GM19468 (cell line): Measurements from ENCODE around the gene EVI5L.
"Not testable (repeated sequence)": the region's sequence is repeated elsewhere in the genome, so short reads cannot be mapped to it uniquely, and the experiment has no call there.

ENCODE experiments used
- ATAC-seq: cut with Tn5 transposase; IDR thresholded peaks from one replicate; pipeline ENCODE4 v1.9.1; 2021; ENCODE audit warnings: mild to moderate bottlenecking, moderate library complexity, moderate number of reproducible peaks; ENCODE audit not compliant: unreplicated experiment; ENCODE audit errors: extremely low read depth

EVI5L gene

GRCh38 chr19:7858109-7858770, 28.2 kb downstream of the EVI5L start:
- no peak for ATAC-seq

GRCh38 chr19:7859087-7859486, 29.1 kb downstream of the EVI5L start:
- ATAC-seq = not testable (repeated sequence)

DNA sequence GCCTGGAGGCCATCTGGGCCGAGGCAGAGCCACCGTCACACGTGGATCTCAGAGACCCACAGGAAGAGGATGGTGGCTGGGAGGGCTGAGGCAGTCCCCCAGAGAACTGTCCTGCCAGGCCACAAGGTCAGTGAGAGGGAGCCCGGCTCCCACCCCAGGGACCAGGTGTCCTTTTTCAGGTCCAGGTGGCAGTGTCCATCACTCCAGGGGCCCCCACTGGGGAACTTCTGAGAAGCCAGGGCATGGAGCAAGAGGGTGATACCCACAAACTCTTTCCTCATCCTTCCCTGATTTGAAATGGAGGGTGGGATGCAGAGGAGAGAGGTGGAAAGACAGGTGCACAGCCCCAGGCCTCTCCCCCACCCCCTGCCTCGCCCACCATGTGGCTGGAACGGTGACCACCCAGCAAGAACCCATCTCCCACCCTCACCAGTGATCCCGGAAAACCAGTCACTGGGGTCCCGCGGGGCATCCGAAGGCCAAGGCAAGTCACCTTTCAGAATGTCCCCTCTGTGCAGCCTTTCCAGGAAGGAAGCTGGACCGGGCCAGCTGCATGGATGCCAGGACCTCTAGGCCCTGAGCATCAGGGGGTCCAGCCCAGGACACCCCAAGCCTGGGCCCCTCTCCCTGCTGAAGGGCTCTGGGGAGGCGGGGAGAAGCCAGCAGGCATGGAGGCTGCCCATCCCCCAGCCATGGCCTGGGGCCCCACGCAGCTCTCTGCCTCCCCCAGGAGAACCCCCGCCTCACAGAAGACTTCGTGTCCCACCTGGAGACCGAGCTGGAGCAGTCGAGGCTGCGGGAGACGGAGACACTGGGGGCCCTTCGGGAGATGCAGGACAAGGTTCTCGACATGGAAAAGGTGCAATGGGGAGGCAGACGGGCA, 30.1 kb downstream of the EVI5L start:
- no peak for ATAC-seq

- no peak for ATAC-seq
Observed at GRCh38 chr19:7860714-7861618, 30.9 kb downstream of the EVI5L start.

DNA sequence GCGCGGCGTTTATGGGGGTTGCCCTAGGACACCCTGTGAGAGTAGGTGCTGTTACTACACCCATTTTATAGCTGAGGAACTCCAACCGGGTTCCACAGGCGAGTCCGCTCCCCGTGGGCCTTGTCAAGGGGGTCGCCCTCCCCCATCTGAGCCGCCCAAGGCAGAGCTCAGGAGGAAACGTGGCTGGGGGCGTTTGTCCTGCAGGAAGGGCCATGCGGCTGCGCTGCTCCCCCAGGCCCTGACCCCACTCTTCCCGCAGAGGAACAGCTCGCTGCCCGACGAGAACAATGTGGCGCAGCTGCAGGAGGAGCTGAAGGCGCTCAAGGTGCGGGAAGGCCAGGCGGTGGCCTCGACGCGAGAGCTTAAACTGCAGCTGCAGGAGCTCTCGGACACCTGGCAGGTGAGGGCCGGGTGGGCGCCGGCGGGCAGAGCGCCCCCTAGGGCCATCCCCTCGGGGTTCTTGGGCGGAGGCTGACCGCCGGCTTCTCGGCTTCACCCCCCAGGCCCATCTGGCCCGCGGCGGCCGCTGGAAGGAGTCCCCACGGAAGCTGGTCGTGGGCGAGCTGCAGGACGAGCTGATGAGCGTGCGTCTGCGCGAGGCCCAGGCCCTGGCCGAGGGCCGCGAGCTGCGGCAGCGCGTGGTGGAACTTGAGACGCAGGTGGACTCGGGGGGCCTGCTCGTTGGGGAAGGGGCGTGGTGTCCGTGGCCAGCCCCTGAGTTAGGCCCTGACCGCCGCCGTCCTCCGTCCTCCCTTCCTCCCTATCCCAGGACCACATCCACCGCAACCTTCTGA, 31.8 kb downstream of the EVI5L start:
- ATAC-seq = no peak

DNA sequence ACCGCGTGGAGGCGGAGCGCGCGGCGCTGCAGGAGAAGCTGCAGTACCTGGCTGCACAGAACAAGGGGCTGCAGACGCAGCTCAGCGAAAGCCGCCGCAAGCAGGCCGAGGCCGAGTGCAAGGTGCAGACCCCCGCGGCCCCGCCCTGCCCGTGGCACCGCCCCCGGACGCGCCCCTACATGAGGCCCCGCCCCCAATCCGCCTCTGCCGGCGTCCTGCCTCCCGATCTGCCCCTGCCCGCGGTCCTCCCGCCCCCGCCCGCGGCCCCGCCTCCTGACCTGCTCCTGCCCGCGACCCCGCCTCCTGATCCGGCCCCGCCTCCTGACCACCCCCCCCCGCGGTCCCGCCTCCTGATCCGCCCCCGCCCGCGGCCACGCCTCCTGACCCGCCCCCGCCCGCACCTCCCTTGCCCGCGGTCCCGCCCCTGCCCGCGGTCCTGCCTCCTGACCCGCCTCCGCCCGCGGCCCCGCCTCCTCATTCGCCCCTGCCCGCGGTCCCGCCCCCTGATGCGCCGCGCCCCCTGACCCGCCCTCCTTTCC, 32.5 kb downstream of the EVI5L start:
- ATAC-seq = no peak

DNA sequence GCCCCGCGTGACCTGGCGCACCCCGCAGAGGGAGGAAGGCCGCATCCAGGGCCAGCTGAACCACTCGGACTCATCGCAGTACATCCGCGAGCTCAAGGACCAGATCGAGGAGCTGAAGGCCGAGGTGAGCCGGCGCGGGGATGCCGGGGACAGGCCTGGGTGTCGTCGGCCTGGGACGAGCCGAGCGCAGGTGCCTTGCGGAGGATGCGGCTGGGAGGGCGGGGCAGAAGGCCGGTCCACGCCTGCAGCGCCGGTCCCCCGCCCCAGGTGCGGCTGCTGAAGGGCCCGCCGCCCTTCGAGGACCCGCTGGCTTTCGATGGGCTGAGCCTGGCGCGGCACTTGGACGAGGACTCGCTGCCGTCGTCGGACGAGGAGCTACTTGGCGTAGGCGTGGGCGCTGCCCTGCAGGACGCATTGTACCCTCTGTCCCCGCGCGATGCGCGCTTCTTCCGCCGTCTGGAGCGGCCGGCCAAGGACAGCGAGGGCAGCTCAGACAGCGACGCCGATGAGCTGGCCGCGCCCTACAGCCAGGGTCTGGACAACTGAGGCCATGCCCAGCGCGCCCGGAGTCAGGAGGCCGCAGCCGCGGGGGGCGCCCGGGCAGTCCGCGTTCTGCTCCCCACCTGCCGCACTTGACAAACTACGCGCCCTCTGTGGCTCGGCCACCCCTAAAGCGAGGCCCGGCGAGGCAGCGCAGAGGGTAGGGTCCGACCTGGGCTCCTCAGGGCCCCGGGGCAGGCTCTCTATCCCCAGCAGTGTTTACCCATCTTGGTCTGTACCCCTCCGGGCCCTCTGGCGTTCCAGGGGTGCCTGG, 33.3 kb downstream of the EVI5L start:
- no peak for ATAC-seq

DNA sequence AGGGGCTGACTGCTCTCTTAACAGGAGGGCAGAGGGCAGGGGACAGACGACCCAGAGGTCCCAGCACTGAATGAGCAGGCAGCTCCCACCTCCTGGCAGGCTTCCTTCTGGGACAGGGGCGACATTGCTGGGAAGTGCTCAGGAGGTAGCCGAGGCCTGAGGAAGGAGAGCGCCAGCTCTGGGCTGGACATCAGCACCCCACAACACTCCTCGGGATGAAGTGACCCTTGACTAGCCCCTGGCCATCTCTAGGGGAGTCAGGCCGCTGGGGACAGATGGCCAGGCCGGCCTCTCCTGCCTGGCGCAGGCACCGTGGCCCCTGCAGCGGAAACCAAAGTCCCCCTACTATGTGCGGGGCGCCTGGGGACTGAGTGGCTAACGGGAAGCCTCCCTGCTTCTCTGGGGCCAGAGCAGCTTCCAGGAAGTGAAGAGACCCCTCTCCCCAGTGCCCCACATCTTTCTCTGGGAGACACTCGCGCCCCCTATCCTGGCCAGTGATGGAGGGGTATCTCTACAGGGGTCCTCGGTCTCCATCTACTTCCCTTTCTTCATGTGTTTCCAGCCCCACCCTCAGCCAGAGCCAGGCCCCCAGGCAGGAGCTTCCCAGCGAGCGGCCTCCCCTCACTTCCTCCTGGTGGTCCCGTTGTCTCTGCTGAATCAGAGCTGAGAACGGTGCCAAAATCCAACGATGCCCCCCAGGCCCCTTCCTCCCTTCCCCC, 34.1 kb downstream of the EVI5L start:
- ATAC-seq = no peak

GRCh38 chr19:7864690-7865074, 34.7 kb downstream of the EVI5L start:
- no peak for ATAC-seq

DNA sequence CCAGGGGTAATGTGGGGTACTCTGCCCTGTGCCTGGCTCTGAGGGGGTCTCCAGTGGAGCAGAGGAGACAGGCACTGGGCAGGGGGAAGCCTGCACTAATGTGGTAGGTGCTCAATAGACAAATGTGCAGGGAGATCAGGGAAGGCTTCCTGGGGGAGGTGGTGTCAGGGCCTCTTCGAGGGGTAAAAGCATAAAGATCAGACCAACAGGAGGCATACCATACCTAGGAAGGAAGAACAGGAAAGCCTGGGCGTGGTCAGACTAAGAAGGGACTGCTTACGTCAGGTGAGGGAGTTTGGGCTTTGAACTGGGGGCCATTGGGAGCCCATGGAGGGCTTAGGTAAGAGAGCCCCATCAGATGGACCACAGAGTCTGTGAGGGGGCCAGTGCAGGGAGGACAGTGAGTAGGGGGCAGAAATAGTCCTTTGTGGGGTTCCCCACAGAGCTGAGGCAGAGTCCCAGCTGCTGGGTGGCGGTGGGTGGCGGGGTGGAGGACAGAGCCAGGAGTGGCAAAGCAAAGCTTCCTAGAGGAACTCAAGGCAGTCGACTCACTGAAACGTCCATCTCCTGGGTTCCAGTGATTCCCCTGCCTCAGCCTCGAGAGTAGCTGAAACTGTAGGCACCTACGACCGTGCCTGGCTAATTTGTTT, 35.4 kb downstream of the EVI5L start:
- ATAC-seq = no peak

GRCh38 chr19:7866399-7867091, 36.5 kb downstream of the EVI5L start:
- ATAC-seq = no peak

- no peak for ATAC-seq
Observed at GRCh38 chr19:7867092-7867844, 37.2 kb downstream of the EVI5L start.

- ATAC-seq = no peak
Observed at GRCh38 chr19:7868326-7868670, 38.3 kb downstream of the EVI5L start.

- peak; percentile 50 for ATAC-seq
Observed at GRCh38 chr19:7868671-7869452, 38.8 kb downstream of the EVI5L start.

DNA sequence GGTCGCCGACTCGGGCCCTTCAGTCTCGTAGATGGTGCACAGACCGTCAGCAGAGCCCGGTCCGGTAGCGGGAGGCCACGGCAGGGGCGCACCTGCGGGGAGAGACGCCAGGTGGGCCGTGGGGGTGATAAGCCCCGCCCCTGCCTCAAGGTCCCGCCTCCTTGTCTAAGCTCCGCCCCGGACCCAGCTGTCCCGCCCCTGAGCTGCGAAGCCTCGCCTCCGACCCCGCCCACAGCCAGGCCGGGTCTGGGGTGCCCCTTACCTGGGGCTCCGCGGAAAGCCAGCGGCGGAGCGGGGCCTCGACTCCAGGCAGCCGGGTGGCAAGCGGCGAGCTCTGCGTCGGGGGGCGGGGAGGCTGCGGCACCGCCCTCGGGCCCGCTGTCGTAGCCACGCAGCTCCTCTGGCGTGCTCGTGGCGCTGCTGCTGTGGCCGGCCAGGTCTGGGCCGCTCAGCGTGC, 39.5 kb downstream of the EVI5L start:
- ATAC-seq = peak; percentile 8
